CD4-positive, alpha-beta T cell (primary cell): ENCODE results near the gene F2RL2. TPM values are rescaled to one million over a fixed set of nuclear protein-coding genes. Genes with fewer than 3 reads are reported as not detected.

Source experiments
- ATAC-seq: fragments of 200-7000 bp; cut with Tn5 transposase; one replicate; pipeline ENCODE4 v1.10.0; 2022; ENCODE audit warnings: mild to moderate bottlenecking; ENCODE audit not compliant: poor library complexity
- CTCF ChIA-PET: fragments of 350-600 bp; sonication (Branson Sonifier 250); formaldehyde crosslinking; loops from one replicate; lab custom pipeline; 2021; ENCODE audit warnings: antibody characterized with exemption, inconsistent platforms; lab: Charles Lee
- POLR2A ChIA-PET: fragments of 350-600 bp; sonication (Branson Sonifier 250); formaldehyde crosslinking; loops from one replicate; lab custom pipeline; 2021; ENCODE audit warnings: antibody characterized with exemption, inconsistent platforms; lab: Charles Lee
- DNase-seq, 14 experiments: peaks; one replicate each; pipeline ENCODE4 v3.0.0-alpha.2; 2013 to 2020; ENCODE audit warnings: mixed read lengths in 2 of 14
- H3K27ac ChIP-seq, 2 donors: one replicate each; pipeline versions ENCODE4 v1.5.1 to v1.7.0; 2013; ENCODE audit warnings: low read length in 2 of 2, low read depth in 1 of 2, mild to moderate bottlenecking in 1 of 2
- H3K27me3 ChIP-seq, 2 experiments: 1 replicate in 1 of 2; 2 replicates in 1 of 2; pipeline versions ENCODE4 v1.6.1 to v1.7.0; 2013; ENCODE audit warnings: low read length in 2 of 2, control low read depth in 1 of 2, mild to moderate bottlenecking in 1 of 2, moderate library complexity in 1 of 2; ENCODE audit not compliant: insufficient read depth in 2 of 2, control insufficient read depth in 1 of 2
- H3K36me3 ChIP-seq: one replicate; pipeline ENCODE4 v1.6.1; 2013; ENCODE audit warnings: low read length, control low read depth; ENCODE audit not compliant: insufficient read depth
- H3K4me1 ChIP-seq: one replicate; pipeline ENCODE4 v1.6.1; 2013; ENCODE audit warnings: low read length, control low read depth; ENCODE audit not compliant: insufficient read depth
- H3K4me3 ChIP-seq: one replicate; pipeline ENCODE4 v1.5.1; 2013; ENCODE audit warnings: mild to moderate bottlenecking, low read length, moderate library complexity
- H3K9me3 ChIP-seq, 2 experiments: 1 replicate in 1 of 2; 2 replicates in 1 of 2; pipeline versions ENCODE4 v1.6.1 to v1.7.0; 2013; ENCODE audit warnings: low read length in 2 of 2, mild to moderate bottlenecking in 2 of 2, control low read depth in 1 of 2, moderate library complexity in 1 of 2; ENCODE audit not compliant: control insufficient read depth in 1 of 2, insufficient read depth in 1 of 2
- H3K27ac Mint-ChIP-seq: one replicate; pipeline ENCODE4 v1.8.0; 2020; ENCODE audit warnings: mixed read lengths
- H3K27me3 Mint-ChIP-seq: one replicate; pipeline ENCODE4 v1.8.0; 2021; ENCODE audit warnings: mixed read lengths
- H3K36me3 Mint-ChIP-seq: one replicate; pipeline ENCODE4 v1.8.0; 2021; ENCODE audit warnings: low read depth, mixed read lengths
- H3K4me1 Mint-ChIP-seq: one replicate; pipeline ENCODE4 v1.8.0; 2021; ENCODE audit warnings: low read depth, mixed read lengths
- H3K4me3 Mint-ChIP-seq: one replicate; pipeline ENCODE4 v1.8.0; 2020; ENCODE audit warnings: mild to moderate bottlenecking, mixed read lengths
- H3K9me3 Mint-ChIP-seq: one replicate; pipeline ENCODE4 v1.8.0; 2020; ENCODE audit warnings: mixed read lengths
- intact Hi-C, 2 experiments: fragments of 100-400 bp; cut with DNase I in 1 of 2; cut with micrococcal nuclease in 1 of 2; formaldehyde crosslinking; loops; one replicate each; pipeline versions ENCODE4 v1.15.1 to v1.9.0; 2023 to 2025; cut with DNase I, micrococcal nuclease
- total RNA-seq, 174 experiments: library from RNA in 2 of 174; stranded (reverse) in 2 of 174; gene quantifications; one replicate each; pipeline ENCODE4 v1.2.3 and lab custom pipeline; 2021 to 2026
- TF ChIP-seq, protein P1 (sequence below): fragments of 200-600 bp; IDR thresholded peaks from one replicate; pipeline ENCODE4 v1.8.0; 2022; ENCODE audit warnings: antibody characterized with exemption, mild to moderate bottlenecking

The F2RL2 gene
- total RNA-seq, 2 experiments from 2014 or later: not detected

DNA sequence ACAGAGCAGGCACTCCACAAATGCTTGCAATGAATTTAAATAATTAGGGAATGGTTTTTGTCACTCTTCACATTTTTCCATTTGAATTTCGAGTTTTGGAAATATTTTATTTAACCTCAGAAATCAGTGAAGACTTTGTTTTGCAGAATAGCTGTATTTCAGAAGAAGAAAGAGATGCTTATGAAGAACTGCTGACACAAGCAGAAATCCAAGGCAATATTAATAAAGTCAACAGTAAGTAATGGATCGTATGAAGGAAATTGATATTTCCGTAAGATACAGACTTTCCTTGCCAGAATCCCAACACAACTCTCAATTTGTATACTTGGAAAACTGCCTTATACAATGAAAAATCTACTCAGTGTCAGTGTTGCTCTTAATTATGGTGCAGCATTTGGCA lies 30.5 kb downstream of the F2RL2 start:
- Histone ChIP-seq H3K4me1 (no peaks in the 10 kb centered on the region), H3K4me3 (no peak overlapping the region), H3K9me3 (no peaks in the 10 kb centered on the region), H3K27me3 (no peaks in the 10 kb centered on the region), H3K27ac (no peak overlapping the region), H3K36me3 (peaks cover 67% of the 10 kb centered on the region)
- CTCF ChIA-PET: no interaction called here
- H3K9me3 Mint-ChIP-seq: no peaks in the 10 kb centered on the region
- ATAC-seq (no peak), DNase-seq (no peak)
- TF ChIP-seq, protein P1, sequence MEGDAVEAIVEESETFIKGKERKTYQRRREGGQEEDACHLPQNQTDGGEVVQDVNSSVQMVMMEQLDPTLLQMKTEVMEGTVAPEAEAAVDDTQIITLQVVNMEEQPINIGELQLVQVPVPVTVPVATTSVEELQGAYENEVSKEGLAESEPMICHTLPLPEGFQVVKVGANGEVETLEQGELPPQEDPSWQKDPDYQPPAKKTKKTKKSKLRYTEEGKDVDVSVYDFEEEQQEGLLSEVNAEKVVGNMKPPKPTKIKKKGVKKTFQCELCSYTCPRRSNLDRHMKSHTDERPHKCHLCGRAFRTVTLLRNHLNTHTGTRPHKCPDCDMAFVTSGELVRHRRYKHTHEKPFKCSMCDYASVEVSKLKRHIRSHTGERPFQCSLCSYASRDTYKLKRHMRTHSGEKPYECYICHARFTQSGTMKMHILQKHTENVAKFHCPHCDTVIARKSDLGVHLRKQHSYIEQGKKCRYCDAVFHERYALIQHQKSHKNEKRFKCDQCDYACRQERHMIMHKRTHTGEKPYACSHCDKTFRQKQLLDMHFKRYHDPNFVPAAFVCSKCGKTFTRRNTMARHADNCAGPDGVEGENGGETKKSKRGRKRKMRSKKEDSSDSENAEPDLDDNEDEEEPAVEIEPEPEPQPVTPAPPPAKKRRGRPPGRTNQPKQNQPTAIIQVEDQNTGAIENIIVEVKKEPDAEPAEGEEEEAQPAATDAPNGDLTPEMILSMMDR: no peak
- H3K27ac Mint-ChIP-seq: no peak overlapping the region
- no peaks in the 10 kb centered on the region for H3K27me3 Mint-ChIP-seq
- H3K36me3 Mint-ChIP-seq: peaks cover 82% of the 10 kb centered on the region
- H3K4me3 Mint-ChIP-seq: no peak overlapping the region
- POLR2A ChIA-PET: no interaction called here
- intact Hi-C loops: no loop called here
- H3K4me1 Mint-ChIP-seq: no peaks in the 10 kb centered on the region

DNA sequence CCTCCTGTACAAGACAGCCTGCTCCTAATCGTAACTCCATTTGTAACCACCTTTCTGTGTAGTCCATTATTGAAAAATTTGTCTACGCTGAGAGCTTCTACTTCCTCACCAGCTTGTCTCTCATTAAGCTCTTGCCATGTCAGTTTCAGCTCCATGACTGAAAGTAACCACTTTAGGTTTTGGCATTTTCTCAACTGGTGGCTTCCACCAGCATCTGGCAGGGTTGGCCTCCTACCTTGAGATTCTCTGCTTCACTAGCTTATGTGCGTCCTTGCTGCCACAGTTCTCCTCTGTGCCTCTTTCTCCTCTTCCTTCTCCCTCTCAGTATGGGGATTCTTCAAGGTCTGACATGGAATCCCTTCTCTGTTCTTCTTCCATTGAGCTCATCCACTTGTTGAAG lies 31.8 kb downstream of the F2RL2 start:
- Histone ChIP-seq H3K36me3 (peaks cover 55% of the 10 kb centered on the region), H3K9me3 (no peaks in the 10 kb centered on the region), H3K27ac (no peak overlapping the region), H3K4me1 (no peaks in the 10 kb centered on the region), H3K27me3 (no peaks in the 10 kb centered on the region), H3K4me3 (no peak overlapping the region)
- no peak for DNase-seq
- Mint-ChIP-seq H3K4me3 (no peak overlapping the region), H3K27me3 (no peaks in the 10 kb centered on the region), H3K27ac (no peak overlapping the region), H3K9me3 (no peaks in the 10 kb centered on the region), H3K4me1 (no peaks in the 10 kb centered on the region), H3K36me3 (peaks cover 76% of the 10 kb centered on the region)
- TF ChIP-seq, protein P1: no peak
- ChIA-PET CTCF (no interaction called here), POLR2A (no interaction called here)
- ATAC-seq: no peak
- intact Hi-C loops: no loop called here

DNA sequence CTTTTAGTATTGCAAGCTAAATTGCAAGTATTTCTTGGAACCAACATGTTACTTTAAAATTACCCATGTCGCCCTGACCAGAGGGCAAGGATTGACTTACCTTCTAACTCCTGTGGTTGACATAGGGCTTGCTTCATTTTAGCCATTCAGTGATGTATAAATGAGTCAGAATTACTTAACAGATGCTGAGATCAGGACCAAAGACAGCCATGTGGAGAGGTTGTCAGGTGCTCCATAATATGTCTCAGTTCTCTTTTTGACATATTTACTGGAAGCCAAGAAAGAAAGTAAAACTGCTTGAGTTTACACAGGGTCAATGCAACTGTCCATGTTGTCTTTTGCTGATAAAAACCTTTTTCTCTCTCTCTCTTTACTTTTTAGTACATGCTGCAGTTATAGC lies 33.2 kb downstream of the F2RL2 start:
- no peaks in the 10 kb centered on the region for H3K27me3 ChIP-seq
- H3K27me3 Mint-ChIP-seq: no peaks in the 10 kb centered on the region
- H3K27ac Mint-ChIP-seq: no peak overlapping the region
- H3K4me1 Mint-ChIP-seq: no peaks in the 10 kb centered on the region
- DNase-seq: no peak
- CTCF ChIA-PET: no interaction called here
- no peaks in the 10 kb centered on the region for H3K9me3 ChIP-seq
- POLR2A ChIA-PET: no interaction called here
- H3K4me3 Mint-ChIP-seq: no peak overlapping the region
- no peak overlapping the region for H3K4me3 ChIP-seq
- no peaks in the 10 kb centered on the region for H3K4me1 ChIP-seq
- TF ChIP-seq, protein P1: no peak
- H3K36me3 ChIP-seq: peaks cover 45% of the 10 kb centered on the region
- H3K36me3 Mint-ChIP-seq: peaks cover 75% of the 10 kb centered on the region
- intact Hi-C loops: no loop called here
- no peak overlapping the region for H3K27ac ChIP-seq
- no peaks in the 10 kb centered on the region for H3K9me3 Mint-ChIP-seq
- no peak for ATAC-seq
